Transverse colon (tissue), 3 donors: ENCODE measurements around the gene GSK3A.

Experiments used
- CTCF ChIP-seq, 5 experiments: fragments of 200-600 bp in 3 of 5; fragments of 450-650 bp in 2 of 5; sonication (generic) in 3 of 5; IDR thresholded peaks; 1 replicate in 2 of 5; 2 replicates in 3 of 5; pipeline ENCODE4 v1.5.1; 2016 to 2017; ENCODE audit warnings: antibody characterized with exemption in 5 of 5, inconsistent platforms in 3 of 5, mild to moderate bottlenecking in 2 of 5, moderate library complexity in 1 of 5
- POLR2A ChIP-seq: fragments of 450-650 bp; IDR thresholded peaks from one replicate; pipeline ENCODE4 v1.6.1; 2016; ENCODE audit warnings: antibody characterized with exemption, mild to moderate bottlenecking, moderate library complexity

GRCh38 chr19:42203700-42204099 is 38.7 kb downstream of the GSK3A start:
- TF ChIP-seq POLR2A (no peak), CTCF (IDR thresholded peaks at IDR 0.05) (no peak)
